NT2/D1 (cell line): ENCODE measurements around the gene CALD1.

ENCODE experiments used
- YY1 ChIP-seq: IDR thresholded peaks from 2 replicates; pipeline ENCODE4 v1.6.1; 2011; ENCODE audit not compliant: insufficient read length, insufficient read depth
- ZNF274 ChIP-seq: IDR thresholded peaks from 2 replicates; pipeline ENCODE4 v1.6.1; 2011; ENCODE audit warnings: mild to moderate bottlenecking, low read depth, low read length

DNA sequence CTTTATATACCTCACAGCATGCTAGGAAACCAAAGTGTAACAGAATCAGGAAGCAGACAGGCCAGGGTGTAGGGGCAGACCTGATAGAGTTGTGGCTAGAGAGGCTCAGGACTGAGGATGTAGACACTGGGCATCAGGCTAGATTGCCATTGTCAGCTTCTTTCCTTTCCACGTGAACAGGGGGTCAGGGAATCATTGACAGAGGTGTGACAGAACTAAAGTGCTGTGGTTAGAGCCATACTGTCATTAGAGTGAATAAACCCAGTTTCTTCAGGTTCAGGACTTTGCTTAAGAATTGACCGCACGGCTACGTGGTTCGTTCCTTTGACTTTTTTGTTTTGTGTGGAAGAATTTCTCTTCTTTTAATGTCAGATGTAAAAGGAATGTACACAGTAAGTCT lies 90.7 kb downstream of the CALD1 start:
- TF ChIP-seq YY1: no peak
- no peak for TF ChIP-seq ZNF274
